WTC11 (cell line): ENCODE measurements around the gene LIPT1. TPM values are rescaled to one million over a fixed set of nuclear protein-coding genes. Genes with fewer than 3 reads are reported as not detected.

Experiments
- ATAC-seq: fragments of 200-7000 bp; cut with Tn5 transposase; 2 replicates; pipeline ENCODE4 v1.10.0; 2021; ENCODE audit warnings: mild to moderate bottlenecking, moderate library complexity
- CTCF ChIA-PET: fragments of 300-600 bp; sonication (Branson Sonifier 250); formaldehyde crosslinking; loops from one replicate; lab custom pipeline; 2021; ENCODE audit warnings: antibody characterized with exemption; lab: Charles Lee
- POLR2A ChIA-PET: fragments of 350-600 bp; sonication (Branson Sonifier 250); formaldehyde crosslinking; loops from one replicate; lab custom pipeline; 2021; ENCODE audit warnings: antibody characterized with exemption; lab: Charles Lee
- DNase-seq: peaks from one replicate; pipeline ENCODE4 v3.0.0; 2021; ENCODE audit warnings: low spot score
- H3K27ac Mint-ChIP-seq: 2 replicates; pipeline ENCODE4 v1.8.0; 2021; ENCODE audit warnings: mixed read lengths
- H3K27me3 Mint-ChIP-seq: 2 replicates; pipeline ENCODE4 v1.8.0; 2021; ENCODE audit warnings: low read depth, mild to moderate bottlenecking, moderate library complexity, mixed read lengths
- H3K36me3 Mint-ChIP-seq: 2 replicates; pipeline ENCODE4 v1.8.0; 2021; ENCODE audit warnings: mixed read lengths
- H3K4me1 Mint-ChIP-seq: 2 replicates; pipeline ENCODE4 v1.8.0; 2022; ENCODE audit warnings: mixed read lengths
- H3K4me3 Mint-ChIP-seq: 2 replicates; pipeline ENCODE4 v1.8.0; 2021; ENCODE audit warnings: mild to moderate bottlenecking, moderate library complexity, mixed read lengths
- H3K9me3 Mint-ChIP-seq: 2 replicates; pipeline ENCODE4 v1.8.0; 2021; ENCODE audit warnings: mixed read lengths
- ATF6 ChIP-seq: sonication (generic); formaldehyde crosslinking; IDR thresholded peaks from 2 replicates; pipeline ENCODE4 v1.8.1; 2023; ENCODE audit warnings: mild to moderate bottlenecking, missing genetic modification reagents
- CBFB ChIP-seq: sonication (generic); formaldehyde crosslinking; IDR thresholded peaks from 2 replicates; pipeline ENCODE4 v1.8.1; 2022; ENCODE audit warnings: mild to moderate bottlenecking, low read depth, missing genetic modification reagents
- E2F4 ChIP-seq: sonication (generic); formaldehyde crosslinking; IDR thresholded peaks from 2 replicates; pipeline ENCODE4 v1.8.1; 2022; ENCODE audit warnings: low read depth, mild to moderate bottlenecking, moderate library complexity, missing genetic modification reagents, borderline replicate concordance
- ETV6 ChIP-seq: sonication (generic); formaldehyde crosslinking; IDR thresholded peaks from 2 replicates; pipeline ENCODE4 v1.8.1; 2022; ENCODE audit warnings: mild to moderate bottlenecking, missing genetic modification reagents
- FOXK1 ChIP-seq: sonication (generic); formaldehyde crosslinking; IDR thresholded peaks from 2 replicates; pipeline ENCODE4 v1.8.0; 2022; ENCODE audit warnings: mild to moderate bottlenecking, moderate library complexity, missing genetic modification reagents
- MXD4 ChIP-seq: fragments of 250-450 bp; sonication (Bioruptor Pico); IDR thresholded peaks from 2 replicates; pipeline ENCODE4 v1.8.0; 2021; ENCODE audit warnings: mild to moderate bottlenecking, moderate library complexity, borderline replicate concordance
- NFATC4 ChIP-seq: fragments of 250-450 bp; sonication (Bioruptor Pico); IDR thresholded peaks from 2 replicates; pipeline ENCODE4 v1.9.0; 2021; ENCODE audit warnings: mild to moderate bottlenecking
- PRRX2 ChIP-seq: fragments of 250-450 bp; sonication (Bioruptor Pico); IDR thresholded peaks from 2 replicates; pipeline ENCODE4 v1.8.0; 2021; ENCODE audit warnings: mild to moderate bottlenecking
- RELA ChIP-seq: sonication (generic); formaldehyde crosslinking; IDR thresholded peaks from 2 replicates; pipeline ENCODE4 v1.8.1; 2022; ENCODE audit warnings: missing genetic modification reagents, mild to moderate bottlenecking, borderline replicate concordance
- SMAD4 ChIP-seq: sonication (generic); formaldehyde crosslinking; IDR thresholded peaks from 2 replicates; pipeline ENCODE4 v1.8.0; 2022; ENCODE audit warnings: mild to moderate bottlenecking, missing genetic modification reagents
- SOX15 ChIP-seq: fragments of 250-450 bp; sonication (Bioruptor Pico); IDR thresholded peaks from 2 replicates; pipeline ENCODE4 v1.9.0; 2021; ENCODE audit warnings: mild to moderate bottlenecking
- TCF7 ChIP-seq: sonication (generic); formaldehyde crosslinking; IDR thresholded peaks from 2 replicates; pipeline ENCODE4 v1.8.0; 2022; ENCODE audit warnings: mild to moderate bottlenecking, low read depth, missing genetic modification reagents, moderate library complexity
- TEAD1 ChIP-seq: sonication (generic); formaldehyde crosslinking; IDR thresholded peaks from 2 replicates; pipeline ENCODE4 v1.8.0; 2022; ENCODE audit warnings: mild to moderate bottlenecking, missing genetic modification reagents
- TP53 ChIP-seq: sonication (generic); formaldehyde crosslinking; IDR thresholded peaks from 2 replicates; pipeline ENCODE4 v1.8.1; 2023; ENCODE audit warnings: mild to moderate bottlenecking, missing genetic modification reagents
- ZNF416 ChIP-seq: fragments of 250-450 bp; sonication (Bioruptor Pico); IDR thresholded peaks from 2 replicates; pipeline ENCODE4 v1.9.0; 2021; ENCODE audit warnings: mild to moderate bottlenecking, inconsistent platforms
- total RNA-seq: library from RNA; stranded (reverse); gene quantifications from 3 replicates; pipeline ENCODE4 v1.2.3, GENCODE V29; 2021
- TF ChIP-seq, protein P1 (sequence below): sonication (generic); formaldehyde crosslinking; IDR thresholded peaks from 2 replicates; pipeline ENCODE4 v1.8.1; 2023; ENCODE audit warnings: mild to moderate bottlenecking, missing genetic modification reagents
- TF ChIP-seq, protein P2 (sequence below): fragments of 250-450 bp; sonication (Bioruptor Pico); IDR thresholded peaks from 2 replicates; pipeline ENCODE4 v1.8.0; 2021; ENCODE audit warnings: mild to moderate bottlenecking
- TF ChIP-seq, protein P3 (sequence below): sonication (generic); formaldehyde crosslinking; IDR thresholded peaks from 2 replicates; pipeline ENCODE4 v1.8.1; 2022; ENCODE audit warnings: missing genetic modification reagents, borderline replicate concordance
- TF ChIP-seq, protein P4 (sequence below): sonication (generic); formaldehyde crosslinking; IDR thresholded peaks from 2 replicates; pipeline ENCODE4 v1.8.1; 2022; ENCODE audit warnings: mild to moderate bottlenecking, moderate library complexity, missing genetic modification reagents
- TF ChIP-seq, protein P5 (sequence below): sonication (generic); formaldehyde crosslinking; IDR thresholded peaks from 2 replicates; pipeline ENCODE4 v1.8.0; 2023; ENCODE audit warnings: mild to moderate bottlenecking, missing genetic modification reagents

LIPT1 gene
- total RNA-seq, 1 experiment from 2014 or later, result 9.7 TPM

GRCh38 chr2:99181624-99182000, 26.8 kb downstream of the LIPT1 start (continued):
- TF ChIP-seq, protein P1, sequence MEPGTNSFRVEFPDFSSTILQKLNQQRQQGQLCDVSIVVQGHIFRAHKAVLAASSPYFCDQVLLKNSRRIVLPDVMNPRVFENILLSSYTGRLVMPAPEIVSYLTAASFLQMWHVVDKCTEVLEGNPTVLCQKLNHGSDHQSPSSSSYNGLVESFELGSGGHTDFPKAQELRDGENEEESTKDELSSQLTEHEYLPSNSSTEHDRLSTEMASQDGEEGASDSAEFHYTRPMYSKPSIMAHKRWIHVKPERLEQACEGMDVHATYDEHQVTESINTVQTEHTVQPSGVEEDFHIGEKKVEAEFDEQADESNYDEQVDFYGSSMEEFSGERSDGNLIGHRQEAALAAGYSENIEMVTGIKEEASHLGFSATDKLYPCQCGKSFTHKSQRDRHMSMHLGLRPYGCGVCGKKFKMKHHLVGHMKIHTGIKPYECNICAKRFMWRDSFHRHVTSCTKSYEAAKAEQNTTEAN, result no peak

DNA sequence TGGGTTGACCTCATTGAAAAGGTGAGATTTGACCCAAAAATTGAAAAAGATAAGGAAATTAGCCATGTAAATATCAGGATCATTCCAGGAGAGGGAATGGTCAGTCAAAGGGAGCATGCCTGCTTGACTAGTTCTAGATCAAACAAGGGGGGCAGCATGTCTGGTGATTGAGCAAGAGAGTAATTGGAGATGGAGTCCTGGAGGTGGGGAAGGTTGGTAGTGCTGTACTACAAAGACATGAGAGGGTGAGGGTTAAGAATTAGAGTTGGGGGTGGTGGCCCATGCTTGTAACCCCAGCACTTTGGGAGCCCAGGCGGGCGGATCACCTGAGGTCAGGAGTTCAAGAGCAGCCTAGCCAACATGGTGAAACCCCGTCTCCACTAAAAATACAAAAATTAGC, 28.3 kb downstream of the LIPT1 start:
- H3K27me3 Mint-ChIP-seq, result no peaks in the 10 kb centered on the region
- ChIA-PET CTCF (no interaction called here), POLR2A (no interaction called here)
- peaks cover 9% of the 10 kb centered on the region; the same call in 1 of the 2 replicates for H3K36me3 Mint-ChIP-seq
- no peak overlapping the region for H3K27ac Mint-ChIP-seq
- no peak for ATAC-seq
- DNase-seq, result no peak
- H3K9me3 Mint-ChIP-seq, result 0 out of 2 replicates have a peak, but pooled peaks cover 5% of the 10 kb centered on the region
- TF ChIP-seq SOX15 (CRISPR knock-in tag) (no peak), NFATC4 (CRISPR knock-in tag) (no peak), ATF6 (CRISPR knock-in tag) (no peak), CBFB (CRISPR knock-in tag) (no peak), TEAD1 (CRISPR knock-in tag) (no peak), FOXK1 (CRISPR knock-in tag) (no peak), ZNF416 (CRISPR knock-in tag) (no peak), SMAD4 (CRISPR knock-in tag) (no peak), PRRX2 (CRISPR knock-in tag) (no peak), TCF7 (CRISPR knock-in tag) (no peak), MXD4 (CRISPR knock-in tag) (no peak)
- TF ChIP-seq, protein P2, sequence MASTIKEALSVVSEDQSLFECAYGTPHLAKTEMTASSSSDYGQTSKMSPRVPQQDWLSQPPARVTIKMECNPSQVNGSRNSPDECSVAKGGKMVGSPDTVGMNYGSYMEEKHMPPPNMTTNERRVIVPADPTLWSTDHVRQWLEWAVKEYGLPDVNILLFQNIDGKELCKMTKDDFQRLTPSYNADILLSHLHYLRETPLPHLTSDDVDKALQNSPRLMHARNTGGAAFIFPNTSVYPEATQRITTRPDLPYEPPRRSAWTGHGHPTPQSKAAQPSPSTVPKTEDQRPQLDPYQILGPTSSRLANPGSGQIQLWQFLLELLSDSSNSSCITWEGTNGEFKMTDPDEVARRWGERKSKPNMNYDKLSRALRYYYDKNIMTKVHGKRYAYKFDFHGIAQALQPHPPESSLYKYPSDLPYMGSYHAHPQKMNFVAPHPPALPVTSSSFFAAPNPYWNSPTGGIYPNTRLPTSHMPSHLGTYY, result no peak
- TF ChIP-seq, protein P3, sequence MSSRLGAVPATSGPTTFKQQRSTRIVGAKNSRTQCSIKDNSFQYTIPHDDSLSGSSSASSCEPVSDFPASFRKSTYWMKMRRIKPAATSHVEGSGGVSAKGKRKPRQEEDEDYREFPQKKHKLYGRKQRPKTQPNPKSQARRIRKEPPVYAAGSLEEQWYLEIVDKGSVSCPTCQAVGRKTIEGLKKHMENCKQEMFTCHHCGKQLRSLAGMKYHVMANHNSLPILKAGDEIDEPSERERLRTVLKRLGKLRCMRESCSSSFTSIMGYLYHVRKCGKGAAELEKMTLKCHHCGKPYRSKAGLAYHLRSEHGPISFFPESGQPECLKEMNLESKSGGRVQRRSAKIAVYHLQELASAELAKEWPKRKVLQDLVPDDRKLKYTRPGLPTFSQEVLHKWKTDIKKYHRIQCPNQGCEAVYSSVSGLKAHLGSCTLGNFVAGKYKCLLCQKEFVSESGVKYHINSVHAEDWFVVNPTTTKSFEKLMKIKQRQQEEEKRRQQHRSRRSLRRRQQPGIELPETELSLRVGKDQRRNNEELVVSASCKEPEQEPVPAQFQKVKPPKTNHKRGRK, result no peak
- TF ChIP-seq, protein P1, result no peak
- TF ChIP-seq, protein P4, sequence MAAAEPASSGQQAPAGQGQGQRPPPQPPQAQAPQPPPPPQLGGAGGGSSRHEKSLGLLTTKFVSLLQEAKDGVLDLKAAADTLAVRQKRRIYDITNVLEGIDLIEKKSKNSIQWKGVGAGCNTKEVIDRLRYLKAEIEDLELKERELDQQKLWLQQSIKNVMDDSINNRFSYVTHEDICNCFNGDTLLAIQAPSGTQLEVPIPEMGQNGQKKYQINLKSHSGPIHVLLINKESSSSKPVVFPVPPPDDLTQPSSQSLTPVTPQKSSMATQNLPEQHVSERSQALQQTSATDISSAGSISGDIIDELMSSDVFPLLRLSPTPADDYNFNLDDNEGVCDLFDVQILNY (CRISPR knock-in tag), result no peak
- H3K4me1 Mint-ChIP-seq, result peaks cover 22% of the 10 kb centered on the region
- H3K4me3 Mint-ChIP-seq, result peak overlapping the region; percentile 4

DNA sequence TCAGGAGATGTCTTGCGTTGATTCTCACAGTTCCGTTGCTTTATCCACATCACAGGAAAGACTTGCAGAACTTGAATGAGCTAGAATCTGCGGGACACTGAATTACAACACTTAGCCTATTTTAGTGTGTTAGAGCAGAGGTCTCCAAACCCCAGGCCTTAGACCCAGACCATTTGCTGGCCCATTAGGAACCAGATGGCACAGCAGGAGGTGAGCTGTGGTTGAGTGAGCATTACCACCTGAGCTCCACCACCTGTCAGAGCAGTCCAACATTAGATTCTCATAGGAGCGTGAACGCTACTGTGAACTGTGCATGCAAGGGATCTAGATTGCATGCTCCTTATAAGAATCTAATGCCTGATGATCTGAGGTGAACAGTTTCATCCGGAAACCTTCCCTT, 30.0 kb downstream of the LIPT1 start:
- no peak for DNase-seq
- H3K4me3 Mint-ChIP-seq, result no peak overlapping the region
- ChIA-PET CTCF (no interaction called here), POLR2A (no interaction called here)
- H3K36me3 Mint-ChIP-seq, result peaks cover 23% of the 10 kb centered on the region
- no peaks in the 10 kb centered on the region for H3K27me3 Mint-ChIP-seq
- 0 out of 2 replicates have a peak, but pooled peaks cover 5% of the 10 kb centered on the region for H3K9me3 Mint-ChIP-seq
- H3K27ac Mint-ChIP-seq, result no peak overlapping the region
- no peak for ATAC-seq
- H3K4me1 Mint-ChIP-seq, result peaks cover 17% of the 10 kb centered on the region
- TF ChIP-seq, protein P1, result no peak
- TF ChIP-seq TP53 (CRISPR knock-in tag) (no peak), ETV6 (CRISPR knock-in tag) (no peak), RELA (CRISPR knock-in tag) (no peak), E2F4 (CRISPR knock-in tag) (no peak)
- TF ChIP-seq, protein P5, sequence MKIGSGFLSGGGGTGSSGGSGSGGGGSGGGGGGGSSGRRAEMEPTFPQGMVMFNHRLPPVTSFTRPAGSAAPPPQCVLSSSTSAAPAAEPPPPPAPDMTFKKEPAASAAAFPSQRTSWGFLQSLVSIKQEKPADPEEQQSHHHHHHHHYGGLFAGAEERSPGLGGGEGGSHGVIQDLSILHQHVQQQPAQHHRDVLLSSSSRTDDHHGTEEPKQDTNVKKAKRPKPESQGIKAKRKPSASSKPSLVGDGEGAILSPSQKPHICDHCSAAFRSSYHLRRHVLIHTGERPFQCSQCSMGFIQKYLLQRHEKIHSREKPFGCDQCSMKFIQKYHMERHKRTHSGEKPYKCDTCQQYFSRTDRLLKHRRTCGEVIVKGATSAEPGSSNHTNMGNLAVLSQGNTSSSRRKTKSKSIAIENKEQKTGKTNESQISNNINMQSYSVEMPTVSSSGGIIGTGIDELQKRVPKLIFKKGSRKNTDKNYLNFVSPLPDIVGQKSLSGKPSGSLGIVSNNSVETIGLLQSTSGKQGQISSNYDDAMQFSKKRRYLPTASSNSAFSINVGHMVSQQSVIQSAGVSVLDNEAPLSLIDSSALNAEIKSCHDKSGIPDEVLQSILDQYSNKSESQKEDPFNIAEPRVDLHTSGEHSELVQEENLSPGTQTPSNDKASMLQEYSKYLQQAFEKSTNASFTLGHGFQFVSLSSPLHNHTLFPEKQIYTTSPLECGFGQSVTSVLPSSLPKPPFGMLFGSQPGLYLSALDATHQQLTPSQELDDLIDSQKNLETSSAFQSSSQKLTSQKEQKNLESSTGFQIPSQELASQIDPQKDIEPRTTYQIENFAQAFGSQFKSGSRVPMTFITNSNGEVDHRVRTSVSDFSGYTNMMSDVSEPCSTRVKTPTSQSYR (CRISPR knock-in tag), result no peak
